B cell (primary cell): ENCODE measurements around the gene CTNNA2. TPM values are rescaled to one million over a fixed set of nuclear protein-coding genes. Genes with fewer than 3 reads are reported as not detected.

Source experiments
- ATAC-seq: fragments of 200-7000 bp; cut with Tn5 transposase; one replicate; pipeline ENCODE4 v1.10.0; 2021; ENCODE audit warnings: low read depth, mild to moderate bottlenecking, moderate number of reproducible peaks, moderate library complexity
- CTCF ChIA-PET: fragments of 350-600 bp; sonication (Branson Sonifier 250); formaldehyde crosslinking; loops from one replicate; lab custom pipeline; 2021; ENCODE audit warnings: antibody characterized with exemption, inconsistent platforms; lab: Charles Lee
- POLR2A ChIA-PET: fragments of 350-600 bp; sonication (Branson Sonifier 250); formaldehyde crosslinking; loops from one replicate; lab custom pipeline; 2021; ENCODE audit warnings: antibody characterized with exemption; lab: Charles Lee
- DNase-seq: peaks from one replicate; pipeline ENCODE4 v3.0.0; 2013
- H2AFZ ChIP-seq: 2 replicates; pipeline ENCODE4 v1.6.1; 2012; ENCODE audit warnings: mild to moderate bottlenecking, low read depth, low read length; ENCODE audit not compliant: insufficient read depth, poor library complexity, severe bottlenecking
- H3K27ac ChIP-seq, 2 donors: 1 replicate in 1 of 2; 2 replicates in 1 of 2; pipeline ENCODE4 v1.5.1; 2012 to 2013; ENCODE audit warnings: low read length in 2 of 2, mild to moderate bottlenecking in 2 of 2, moderate library complexity in 1 of 2
- H3K27me3 ChIP-seq, 4 experiments: fragments of 200-600 bp in 1 of 4; sonication (generic) in 1 of 4; replicated peaks in 1 of 4; 1 replicate in 2 of 4; 2 replicates in 2 of 4; pipeline versions ENCODE4 v1.6.1 to v1.7.0; 2013 to 2016; ENCODE audit warnings: low read length in 3 of 4, mild to moderate bottlenecking in 2 of 4, mixed read lengths in 1 of 4, moderate library complexity in 1 of 4; ENCODE audit not compliant: insufficient read depth in 4 of 4, control insufficient read depth in 3 of 4; ENCODE audit errors: control extremely low read depth in 1 of 4
- H3K36me3 ChIP-seq, 2 experiments: replicated peaks in 1 of 2; 1 replicate in 1 of 2; 2 replicates in 1 of 2; pipeline versions ENCODE4 v1.6.1 to v1.7.1; 2013; ENCODE audit warnings: low read length in 1 of 2; ENCODE audit not compliant: insufficient read depth in 2 of 2, control insufficient read depth in 1 of 2; ENCODE audit errors: control extremely low read depth in 1 of 2, extremely low read depth in 1 of 2
- H3K4me1 ChIP-seq, 2 donors: fragments of 200-600 bp in 1 of 2; sonication (generic) in 1 of 2; 1 replicate in 1 of 2; 2 replicates in 1 of 2; pipeline versions ENCODE4 v1.5.1 to v1.6.1; 2013 to 2017; ENCODE audit warnings: low read length in 2 of 2; ENCODE audit not compliant: control insufficient read depth in 2 of 2, insufficient read depth in 2 of 2
- H3K4me2 ChIP-seq: replicated peaks from 2 replicates; pipeline ENCODE3; 2012; ENCODE audit warnings: mild to moderate bottlenecking, low read depth, low read length; ENCODE audit not compliant: poor library complexity, severe bottlenecking
- H3K4me3 ChIP-seq, 5 experiments: fragments of 200-600 bp in 1 of 5; sonication (generic) in 1 of 5; 1 replicate in 3 of 5; 2 replicates in 2 of 5; pipeline versions ENCODE4 v1.5.1 to v1.7.0; 2011 to 2016; ENCODE audit warnings: low read length in 4 of 5, mild to moderate bottlenecking in 4 of 5, low read depth in 2 of 5, control low read depth in 1 of 5, moderate library complexity in 1 of 5; ENCODE audit not compliant: insufficient read depth in 1 of 5; ENCODE audit errors: control extremely low read depth in 1 of 5, extremely low read depth in 1 of 5
- H3K79me2 ChIP-seq: fragments of 200-600 bp; sonication (generic); one replicate; pipeline ENCODE4 v1.6.0; 2016; ENCODE audit warnings: low read length; ENCODE audit not compliant: control insufficient read depth, insufficient read depth
- H3K9ac ChIP-seq: fragments of 200-600 bp; sonication (generic); 2 replicates; pipeline ENCODE4 v1.6.1; 2017; ENCODE audit warnings: mild to moderate bottlenecking, low read length, moderate library complexity
- H3K9me3 ChIP-seq, 3 donors: one replicate each; pipeline versions ENCODE4 v1.6.1 to v1.7.1; 2013; ENCODE audit warnings: low read length in 2 of 3; ENCODE audit not compliant: control insufficient read depth in 2 of 3, insufficient read depth in 1 of 3; ENCODE audit errors: control extremely low read depth in 1 of 3
- H4K20me1 ChIP-seq: 2 replicates; pipeline ENCODE4 v1.6.0; 2012; ENCODE audit warnings: mild to moderate bottlenecking, low read length; ENCODE audit not compliant: insufficient read depth, control insufficient read depth, poor library complexity, severe bottlenecking
- H3K27ac Mint-ChIP-seq: one replicate; pipeline ENCODE4 v1.8.0; 2021; ENCODE audit warnings: mixed read lengths
- H3K27me3 Mint-ChIP-seq: one replicate; pipeline ENCODE4 v1.8.0; 2021; ENCODE audit warnings: mixed read lengths
- H3K4me1 Mint-ChIP-seq: one replicate; pipeline ENCODE4 v1.8.0; 2021; ENCODE audit warnings: mixed read lengths
- H3K4me3 Mint-ChIP-seq: one replicate; pipeline ENCODE4 v1.8.0; 2021; ENCODE audit warnings: mixed read lengths
- H3K9me3 Mint-ChIP-seq: one replicate; pipeline ENCODE4 v1.8.0; 2022; ENCODE audit warnings: mixed read lengths; ENCODE audit not compliant: insufficient read depth
- EZH2 ChIP-seq: IDR thresholded peaks from 2 replicates; pipeline ENCODE4 v1.6.1; 2012; ENCODE audit warnings: borderline replicate concordance, low read depth, mild to moderate bottlenecking, moderate library complexity, low read length; ENCODE audit not compliant: insufficient read depth, poor library complexity, severe bottlenecking
- WGBS: methylation state at CpG from one replicate; pipeline ENCODE4 v1.1.5; 2013; ENCODE audit warnings: missing lambda C conversion rate; ENCODE audit not compliant: insufficient coverage; 5-methylcytosine and 5-hydroxymethylcytosine counted together
- intact Hi-C: fragments of 100-400 bp; cut with micrococcal nuclease; formaldehyde crosslinking; loops from one replicate; pipeline ENCODE4 v1.10.0; 2022
- polyA plus RNA-seq: library from polyadenylated mRNA; depleted of rRNA; stranded (reverse); fragments of >200 nt; gene quantifications from 2 replicates; pipeline ENCODE4 v1.2.3, GENCODE V29; 2012
- total RNA-seq, 2 donors: library from RNA; stranded (reverse); fragments of 120-200 nt in 1 of 2; gene quantifications; 1 replicate in 1 of 2; 2 replicates in 1 of 2; pipeline versions ENCODE4 v1.2.3 to v1.2.4, GENCODE V29; 2013 to 2022
- TF ChIP-seq, protein P1 (sequence below): fragments of 200-600 bp; IDR thresholded peaks from one replicate; pipeline ENCODE4 v1.8.0; 2022; ENCODE audit warnings: antibody characterized with exemption, mild to moderate bottlenecking

The CTNNA2 gene
- total and polyA plus RNA-seq, 2 donors (not counting 1 experiment from before 2014, with no cell fraction given) = not detected

DNA sequence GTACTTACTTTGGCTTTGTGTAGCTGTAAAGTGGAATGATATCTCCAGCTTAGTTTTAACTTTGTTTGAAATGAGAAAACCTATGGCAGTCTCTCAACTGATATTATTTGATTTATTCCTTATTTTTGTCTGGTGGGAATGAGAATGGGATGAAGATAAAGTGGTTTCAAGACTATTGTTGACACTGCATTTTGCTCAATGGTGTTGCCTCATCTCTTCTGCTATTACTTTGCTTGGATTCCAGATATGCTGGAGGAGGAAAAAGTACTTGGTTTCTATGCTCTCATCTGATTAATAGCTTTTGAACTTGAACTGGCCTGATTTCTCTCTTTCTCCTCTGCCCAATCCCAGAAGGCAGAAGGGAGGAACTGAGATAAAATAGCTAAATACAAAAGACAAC is 198.2 kb downstream of the CTNNA2 start:
- ATAC-seq (no peak), DNase-seq (no peak)
- intact Hi-C loops = no loop called here
- TF ChIP-seq, protein P1, sequence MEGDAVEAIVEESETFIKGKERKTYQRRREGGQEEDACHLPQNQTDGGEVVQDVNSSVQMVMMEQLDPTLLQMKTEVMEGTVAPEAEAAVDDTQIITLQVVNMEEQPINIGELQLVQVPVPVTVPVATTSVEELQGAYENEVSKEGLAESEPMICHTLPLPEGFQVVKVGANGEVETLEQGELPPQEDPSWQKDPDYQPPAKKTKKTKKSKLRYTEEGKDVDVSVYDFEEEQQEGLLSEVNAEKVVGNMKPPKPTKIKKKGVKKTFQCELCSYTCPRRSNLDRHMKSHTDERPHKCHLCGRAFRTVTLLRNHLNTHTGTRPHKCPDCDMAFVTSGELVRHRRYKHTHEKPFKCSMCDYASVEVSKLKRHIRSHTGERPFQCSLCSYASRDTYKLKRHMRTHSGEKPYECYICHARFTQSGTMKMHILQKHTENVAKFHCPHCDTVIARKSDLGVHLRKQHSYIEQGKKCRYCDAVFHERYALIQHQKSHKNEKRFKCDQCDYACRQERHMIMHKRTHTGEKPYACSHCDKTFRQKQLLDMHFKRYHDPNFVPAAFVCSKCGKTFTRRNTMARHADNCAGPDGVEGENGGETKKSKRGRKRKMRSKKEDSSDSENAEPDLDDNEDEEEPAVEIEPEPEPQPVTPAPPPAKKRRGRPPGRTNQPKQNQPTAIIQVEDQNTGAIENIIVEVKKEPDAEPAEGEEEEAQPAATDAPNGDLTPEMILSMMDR = no peak
- TF ChIP-seq EZH2 = no peak
- no peaks in the 10 kb centered on the region for H3K27me3 Mint-ChIP-seq
- no peak overlapping the region for H3K4me3 ChIP-seq
- H4K20me1 ChIP-seq = no peaks in the 10 kb centered on the region
- H3K4me3 Mint-ChIP-seq = no peak overlapping the region
- H3K9me3 ChIP-seq = no peaks in the 10 kb centered on the region
- H3K4me1 Mint-ChIP-seq = no peaks in the 10 kb centered on the region
- no peaks in the 10 kb centered on the region for H3K79me2 ChIP-seq
- ChIA-PET CTCF (no interaction called here), POLR2A (no interaction called here)
- H2AFZ ChIP-seq = no peak overlapping the region
- H3K27ac ChIP-seq = no peak overlapping the region
- peaks cover 8% of the 10 kb centered on the region for H3K9me3 Mint-ChIP-seq
- H3K27me3 ChIP-seq = no peaks in the 10 kb centered on the region
- H3K36me3 ChIP-seq = no peaks in the 10 kb centered on the region
- H3K4me2 ChIP-seq = no peak overlapping the region
- H3K4me1 ChIP-seq = no peaks in the 10 kb centered on the region
- no peak overlapping the region for H3K9ac ChIP-seq
- no peak overlapping the region for H3K27ac Mint-ChIP-seq

GRCh38 chr2:79713131-79713785 is 200.4 kb downstream of the CTNNA2 start:
- H3K36me3 ChIP-seq = no peaks in the 10 kb centered on the region
- Mint-ChIP-seq H3K9me3 (peaks cover 4% of the 10 kb centered on the region), H3K4me3 (no peak overlapping the region), H3K27me3 (no peaks in the 10 kb centered on the region), H3K4me1 (no peaks in the 10 kb centered on the region), H3K27ac (no peak overlapping the region)
- POLR2A ChIA-PET = no interaction called here
- H3K27me3 ChIP-seq = no peaks in the 10 kb centered on the region
- no peak for TF ChIP-seq EZH2
- TF ChIP-seq, protein P1 = no peak
- H3K9me3 ChIP-seq = no peaks in the 10 kb centered on the region
- H3K27ac ChIP-seq = no peak overlapping the region
- intact Hi-C loops = no loop called here
- DNase-seq (no peak), ATAC-seq (no peak)
- no peak overlapping the region for H3K9ac ChIP-seq
- H3K4me3 ChIP-seq = no peak overlapping the region
- no peaks in the 10 kb centered on the region for H3K79me2 ChIP-seq
- H2AFZ ChIP-seq = no peak overlapping the region
- CTCF ChIA-PET = no interaction called here
- WGBS = 93% methylated on average over 4 of the region's 4 CpGs
- H4K20me1 ChIP-seq = no peaks in the 10 kb centered on the region
- H3K4me1 ChIP-seq = no peaks in the 10 kb centered on the region
- H3K4me2 ChIP-seq = no peak overlapping the region
